Ishikawa (cell line): ENCODE data around the gene FAM120C.

Experiments
- CREB1 ChIP-seq: IDR thresholded peaks from 2 replicates; pipeline ENCODE4 v1.6.1; 2012; ENCODE audit warnings: low read depth
- RAD21 ChIP-seq: IDR thresholded peaks from 2 replicates; pipeline ENCODE4 v1.6.1; 2012; ENCODE audit warnings: low read depth
- TAF1 ChIP-seq: IDR thresholded peaks from 2 replicates; pipeline ENCODE4 v1.6.1; 2012; ENCODE audit warnings: low read depth, mild to moderate bottlenecking
- TCF12 ChIP-seq: IDR thresholded peaks from 2 replicates; pipeline ENCODE4 v1.6.1; 2012; ENCODE audit warnings: low read depth
- TEAD4 ChIP-seq: IDR thresholded peaks from 2 replicates; pipeline ENCODE4 v1.6.1; 2012
- YY1 ChIP-seq: IDR thresholded peaks from 2 replicates; pipeline ENCODE4 v1.6.1; 2012; ENCODE audit warnings: low read depth

DNA sequence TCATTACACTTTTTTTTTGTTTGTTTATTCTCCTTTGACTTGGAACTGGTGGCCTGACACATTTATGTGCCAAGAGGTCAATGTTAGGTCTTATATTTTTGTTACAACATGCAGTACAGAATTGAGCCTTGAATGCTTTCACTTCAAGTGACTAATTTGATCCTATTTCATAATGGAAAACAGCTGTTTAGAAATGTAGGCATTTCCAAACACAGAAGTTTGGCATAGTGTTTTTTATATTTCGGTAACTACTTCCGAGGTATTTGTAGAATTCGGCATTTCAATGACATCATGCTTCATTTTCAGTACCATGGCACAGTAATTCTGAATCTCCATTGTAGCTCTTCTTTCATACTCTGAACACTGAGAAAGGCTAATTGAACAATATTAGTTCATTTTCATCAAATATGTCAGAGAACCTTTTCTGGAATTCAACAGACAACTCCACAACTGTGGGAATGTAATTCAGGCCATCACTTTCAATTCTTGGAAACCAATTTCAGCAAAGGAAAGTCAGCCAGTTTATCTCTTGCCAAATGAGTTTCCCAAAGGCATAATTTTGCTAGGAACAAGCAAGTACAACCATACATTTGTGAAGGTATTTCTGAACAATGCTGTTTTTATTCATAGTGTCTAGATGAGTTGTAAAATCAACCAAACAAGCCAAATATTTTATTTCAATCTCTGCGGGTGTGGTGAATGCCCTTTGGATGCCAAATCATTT is 11.4 kb downstream of the FAM120C start:
- TF ChIP-seq YY1, result no peak
- TF ChIP-seq CREB1, result no peak
- no peak for TF ChIP-seq TCF12
- no peak for TF ChIP-seq TEAD4
- TF ChIP-seq RAD21, result no peak
- TF ChIP-seq TAF1, result no peak
